ENCODE data around the gene MTMR11.

Gene MTMR11

DNA sequence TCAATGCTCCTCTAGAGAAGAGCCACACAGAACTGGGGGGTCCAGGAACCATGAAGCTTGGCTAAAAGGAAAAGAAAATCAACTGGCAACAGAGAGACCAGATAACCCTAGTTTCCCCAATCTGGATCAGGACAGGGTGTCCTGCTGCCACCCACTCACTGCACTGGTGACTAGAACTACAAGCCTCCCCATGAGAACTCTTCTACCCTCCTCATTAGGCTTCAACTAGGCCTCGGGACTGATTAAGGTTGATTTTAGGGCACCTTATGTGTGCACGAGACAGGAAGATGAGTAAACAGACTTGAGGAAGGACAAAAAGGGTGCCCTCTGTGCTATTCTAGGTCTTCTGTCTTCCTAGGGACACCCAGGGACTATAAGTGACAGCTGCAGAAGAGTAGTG, 6.8 kb downstream of the MTMR11 start:
- no peak overlapping the region for H3K4me3 Mint-ChIP-seq
- H3K9me3 Mint-ChIP-seq = no peaks in the 10 kb centered on the region
- peak overlapping the region in 1 of 2 donors; percentile 95 for H3K27ac Mint-ChIP-seq
- peaks cover 29% of the 10 kb centered on the region for H3K36me3 Mint-ChIP-seq (ENCODE audit: insufficient read depth)
- peaks cover 25 to 30% of the 10 kb centered on the region in 2 donors for H3K4me1 Mint-ChIP-seq (ENCODE audit: low read depth in 2 of 2)
- DNase-seq (no peak), ATAC-seq (replicated peaks) (no peak)
- peaks cover 13 to 38% of the 10 kb centered on the region in 2 donors for H3K27me3 Mint-ChIP-seq

DNA sequence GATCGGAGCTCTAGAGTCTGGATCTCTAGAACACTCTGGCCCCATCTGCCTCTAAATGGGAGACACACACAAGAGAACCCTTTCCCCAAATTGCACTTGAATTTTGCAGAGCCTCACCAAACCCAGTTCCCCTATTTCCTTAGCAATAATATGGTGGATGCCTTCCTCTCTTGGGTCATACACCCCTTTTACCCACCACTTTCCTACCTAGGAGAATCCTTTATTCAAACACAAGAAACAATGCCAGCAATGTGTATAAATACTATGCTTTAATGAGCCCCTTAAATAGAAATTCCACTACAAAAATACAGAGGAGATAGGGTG, 8.3 kb downstream of the MTMR11 start:
- Mint-ChIP-seq H3K27me3 (peaks cover 13 to 28% of the 10 kb centered on the region in 2 donors), H3K4me1 (ENCODE audit: low read depth in 2 of 2) (peaks cover 34 to 39% of the 10 kb centered on the region in 2 donors), H3K36me3 (ENCODE audit: insufficient read depth) (peaks cover 43% of the 10 kb centered on the region)

DNA sequence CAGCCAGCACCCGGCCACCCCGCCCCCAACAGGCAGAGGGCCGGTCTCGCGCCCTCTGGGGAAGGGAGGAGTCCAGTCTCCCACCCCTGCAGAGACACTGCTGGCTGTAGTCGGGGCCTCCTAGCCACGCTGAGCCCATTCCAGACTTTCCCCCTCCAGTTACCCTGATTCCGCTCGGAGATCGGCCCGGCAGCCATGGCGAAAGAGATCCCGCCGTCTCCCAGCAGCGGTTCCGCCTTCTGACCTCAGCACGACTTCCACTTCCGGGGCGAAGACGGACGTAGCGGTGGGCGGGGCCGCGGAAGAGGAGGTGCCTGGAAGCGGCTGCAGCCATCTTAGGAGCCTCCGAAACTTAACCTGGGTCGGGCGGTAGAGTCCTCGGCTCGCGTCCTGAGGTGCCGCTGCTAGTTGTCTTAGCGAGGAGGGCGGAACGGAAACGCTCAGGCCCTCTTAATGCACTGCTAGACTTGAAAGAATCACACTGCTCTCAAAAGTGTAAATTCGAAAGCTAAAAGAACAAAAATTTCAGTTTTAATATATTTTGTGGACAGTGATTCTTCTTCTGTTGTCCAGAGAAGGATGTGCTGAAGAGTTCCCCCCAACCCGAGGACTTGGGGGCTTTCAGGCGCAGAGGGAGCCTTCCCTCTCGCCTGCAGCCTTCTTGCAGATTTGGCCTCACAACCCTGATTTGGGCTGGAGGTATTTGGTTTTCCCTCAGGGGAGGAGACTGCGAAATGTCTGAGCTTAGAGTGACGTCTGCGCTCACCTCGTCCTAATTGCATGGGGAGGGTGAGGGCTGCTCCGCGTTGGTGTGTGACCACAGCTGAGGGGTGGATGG, 8.9 kb downstream of the MTMR11 start, which contains the start of gene SF3B4:
Gene SF3B4, minus strand, starts transcription at position 241 of the 838 bp plus-strand sequence. Its CDS starts 44 bp downstream, at position 197.
- peaks cover 13 to 23% of the 10 kb centered on the region in 2 donors for H3K27me3 Mint-ChIP-seq
- peak; percentile 93 for ATAC-seq (replicated peaks)
- H3K27ac Mint-ChIP-seq = peak within 1 kb of the TSS; percentile 95 to 99

More for the DNA sequence above, 8.3 kb downstream of the MTMR11 start:
- DNase-seq (no peak), ATAC-seq (replicated peaks) (no peak)
- Mint-ChIP-seq H3K4me3 (peak overlapping the region; percentile 89 to 95), H3K27ac (peak overlapping the region; percentile 95 to 99), H3K9me3 (no peaks in the 10 kb centered on the region)

DNA sequence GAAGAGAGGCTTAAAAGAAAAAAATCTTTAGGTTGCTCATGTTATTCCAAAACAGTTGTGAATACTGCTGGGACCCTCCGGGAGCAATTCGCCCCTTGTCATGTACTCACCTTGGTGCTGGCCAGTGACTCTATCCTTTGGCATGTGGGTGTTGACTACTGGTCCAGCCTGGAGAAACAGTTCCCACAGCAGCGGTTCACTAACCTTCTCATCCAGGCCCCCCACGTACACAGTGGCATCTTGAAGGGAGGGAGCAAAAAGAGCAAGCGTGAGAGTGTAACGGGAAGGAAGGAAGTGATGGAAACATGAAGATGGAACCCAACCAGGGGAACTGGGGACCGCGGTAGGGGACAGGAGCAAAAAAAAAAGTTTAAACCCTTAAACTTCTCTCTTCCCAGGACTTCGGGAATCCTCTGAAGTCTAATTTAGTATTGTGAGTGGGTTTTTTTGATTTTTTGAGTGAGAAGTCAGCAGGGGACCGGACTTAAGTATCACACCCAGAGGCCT, 9.6 kb downstream of the MTMR11 start:
- Mint-ChIP-seq H3K9me3 (no peaks in the 10 kb centered on the region), H3K27ac (peak overlapping the region; percentile 95 to 99), H3K27me3 (peaks cover 13 to 20% of the 10 kb centered on the region in 2 donors), H3K4me1 (ENCODE audit: low read depth in 2 of 2) (peaks cover 37 to 39% of the 10 kb centered on the region in 2 donors), H3K4me3 (peak overlapping the region; percentile 89 to 95), H3K36me3 (ENCODE audit: insufficient read depth) (peaks cover 56% of the 10 kb centered on the region)
- ATAC-seq (replicated peaks) = no peak
- no peak for DNase-seq

More for the DNA sequence above, 8.9 kb downstream of the MTMR11 start, which contains the start of gene SF3B4:
- H3K9me3 Mint-ChIP-seq = no peaks in the 10 kb centered on the region
- H3K4me1 Mint-ChIP-seq (ENCODE audit: low read depth in 2 of 2) = peaks cover 37 to 39% of the 10 kb centered on the region in 2 donors
- DNase-seq = peak; percentile 94 to 95 (median 95)
- peak within 1 kb of the TSS; percentile 89 to 95 for H3K4me3 Mint-ChIP-seq
- H3K36me3 Mint-ChIP-seq (ENCODE audit: insufficient read depth) = peaks cover 49% of the 10 kb centered on the region

DNA sequence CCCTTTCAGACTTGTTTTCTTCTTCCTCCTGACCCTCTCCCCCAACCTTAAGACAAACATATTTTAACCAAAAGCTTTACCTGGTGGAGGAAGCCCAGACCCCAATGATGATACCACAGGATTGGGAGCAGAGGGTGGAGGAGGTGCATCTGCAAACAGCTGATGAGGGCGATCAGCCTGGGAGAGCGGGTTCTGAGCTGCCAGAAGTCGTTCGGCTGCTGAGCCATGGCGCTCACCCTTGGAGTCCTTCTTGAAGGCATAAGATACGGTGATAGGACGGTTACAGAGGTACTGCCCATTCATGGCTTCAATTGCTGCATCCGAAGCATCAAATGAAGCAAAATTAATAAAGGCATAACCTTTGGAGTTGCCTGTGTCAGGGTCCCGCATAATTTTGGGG, 10.4 kb downstream of the MTMR11 start:
- Mint-ChIP-seq H3K4me3 (peak overlapping the region; percentile 89 to 95), H3K9me3 (no peaks in the 10 kb centered on the region), H3K36me3 (ENCODE audit: insufficient read depth) (peaks cover 57% of the 10 kb centered on the region), H3K4me1 (ENCODE audit: low read depth in 2 of 2) (peaks cover 37 to 39% of the 10 kb centered on the region in 2 donors), H3K27ac (peak overlapping the region in 1 of 2 donors; percentile 7), H3K27me3 (peaks cover 5 to 11% of the 10 kb centered on the region in 2 donors)
- DNase-seq (no peak), ATAC-seq (replicated peaks) (no peak)

DNA sequence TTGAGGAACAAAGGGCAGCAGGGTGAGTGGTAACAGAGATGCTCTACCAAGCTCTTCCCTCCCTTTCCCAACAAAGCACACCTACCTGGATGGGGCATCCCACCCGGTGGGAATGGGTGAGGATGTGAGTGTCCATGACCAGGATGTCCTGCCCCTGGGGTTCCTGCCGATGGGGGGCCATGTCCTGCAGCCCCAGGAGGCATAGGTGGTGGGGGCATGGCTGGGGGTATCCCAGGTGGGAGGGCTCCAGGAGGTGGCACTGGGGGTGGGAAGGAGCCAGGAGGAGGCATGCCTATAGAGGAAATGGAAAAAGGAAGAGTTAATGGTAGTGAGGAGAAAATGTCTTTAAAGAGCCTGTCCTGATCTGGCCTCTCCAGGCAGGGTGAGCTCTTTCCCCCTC, 10.9 kb downstream of the MTMR11 start:
- DNase-seq (no peak), ATAC-seq (replicated peaks) (no peak)
- Mint-ChIP-seq H3K4me1 (ENCODE audit: low read depth in 2 of 2) (peaks cover 36 to 39% of the 10 kb centered on the region in 2 donors), H3K4me3 (peak overlapping the region; percentile 89 to 95), H3K27ac (peak overlapping the region; percentile 7 to 19), H3K36me3 (ENCODE audit: insufficient read depth) (peaks cover 57% of the 10 kb centered on the region), H3K27me3 (peaks cover 4 to 6% of the 10 kb centered on the region in 2 donors), H3K9me3 (no peaks in the 10 kb centered on the region)

DNA sequence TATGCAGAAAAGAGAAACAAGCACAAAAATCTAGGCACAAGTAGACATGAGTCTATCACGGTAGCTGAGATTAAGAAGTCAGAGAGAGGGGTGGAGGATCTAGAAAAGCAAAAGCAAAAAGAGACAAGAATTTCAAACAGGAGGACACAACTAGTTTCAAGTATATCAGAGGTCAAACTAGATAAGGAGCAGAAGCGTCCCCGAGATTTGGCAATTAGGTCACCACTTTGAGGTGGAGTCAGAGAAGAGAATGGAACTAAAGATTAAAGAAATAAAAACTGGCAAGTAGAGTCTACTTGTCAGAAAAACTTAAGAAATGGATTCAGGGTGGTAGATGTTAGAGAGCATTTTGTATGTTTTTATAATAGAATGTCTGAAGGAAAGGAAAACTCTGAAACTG, 11.3 kb downstream of the MTMR11 start:
- ATAC-seq (replicated peaks) = no peak
- Mint-ChIP-seq H3K27me3 (peaks cover 0 to 2% of the 10 kb centered on the region in 2 donors), H3K36me3 (ENCODE audit: insufficient read depth) (peaks cover 57% of the 10 kb centered on the region), H3K27ac (peak overlapping the region; percentile 7 to 19), H3K4me3 (peak overlapping the region; percentile 89 to 95), H3K4me1 (ENCODE audit: low read depth in 2 of 2) (peaks cover 33 to 39% of the 10 kb centered on the region in 2 donors), H3K9me3 (no peaks in the 10 kb centered on the region)
- no peak for DNase-seq

DNA sequence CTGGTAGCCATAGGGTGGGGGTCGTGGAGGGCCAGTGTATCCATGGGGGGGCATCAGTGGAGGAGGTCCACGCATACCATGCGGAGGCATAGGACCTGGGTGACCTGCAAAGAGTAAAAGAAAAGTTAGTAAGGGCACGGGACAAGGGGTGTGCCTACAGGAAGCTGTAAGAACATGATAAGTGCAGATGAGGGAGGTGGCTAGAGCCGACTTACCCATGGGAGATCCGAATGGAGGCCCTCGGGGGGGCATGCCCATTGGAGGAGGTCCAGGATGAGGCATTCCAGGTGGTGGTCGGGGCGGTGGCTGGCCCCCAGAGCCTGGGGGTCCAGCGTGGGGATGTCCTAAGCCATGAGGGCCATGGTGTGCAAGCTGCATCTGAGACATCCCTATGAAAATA, 13.1 kb downstream of the MTMR11 start:
- peaks cover 0 to 2% of the 10 kb centered on the region in 2 donors for H3K27me3 Mint-ChIP-seq
- DNase-seq (no peak), ATAC-seq (replicated peaks) (no peak)
- peaks cover 31 to 37% of the 10 kb centered on the region in 2 donors for H3K4me1 Mint-ChIP-seq (ENCODE audit: low read depth in 2 of 2)
- H3K4me3 Mint-ChIP-seq = no peak overlapping the region
- peak overlapping the region; percentile 44 to 89 for H3K27ac Mint-ChIP-seq
- H3K36me3 Mint-ChIP-seq (ENCODE audit: insufficient read depth) = peaks cover 57% of the 10 kb centered on the region
- H3K9me3 Mint-ChIP-seq = no peaks in the 10 kb centered on the region

DNA sequence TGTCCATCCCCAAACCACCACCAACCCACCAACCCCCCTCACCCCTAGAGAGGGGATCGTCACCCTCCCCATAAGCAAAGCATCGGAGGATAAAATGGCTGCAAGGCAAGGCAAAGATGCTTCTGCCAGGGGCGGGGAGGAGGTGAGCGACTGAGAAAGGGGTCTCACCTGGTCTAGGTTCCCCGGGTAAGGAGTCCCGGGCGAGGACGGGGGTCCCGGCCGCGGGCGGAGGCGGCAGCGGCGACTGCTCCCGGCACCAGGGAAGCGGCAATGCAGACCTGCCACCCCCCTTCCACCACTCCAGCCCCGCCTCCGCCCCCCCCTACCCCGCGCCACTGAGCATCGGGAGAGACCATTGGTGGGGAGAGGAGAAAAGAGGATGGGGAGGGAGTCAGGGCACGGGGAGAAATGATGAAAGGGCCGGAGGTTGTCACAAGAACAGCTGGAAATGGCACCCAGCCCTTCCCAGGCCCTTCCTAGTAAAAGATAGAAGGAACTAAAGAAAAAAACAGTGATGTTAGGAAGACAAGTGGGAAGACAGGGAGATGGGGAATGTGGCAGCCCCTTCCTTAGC, 19.0 kb downstream of the MTMR11 start, which contains the start of gene SV2A:
Gene SV2A, minus strand, starts transcription at position 274 of the 574 bp plus-strand sequence. CDS start 4,004 bp downstream, outside the sequence.
- H3K27me3 Mint-ChIP-seq = peaks cover 0 to 19% of the 10 kb centered on the region in 2 donors
- H3K36me3 Mint-ChIP-seq (ENCODE audit: insufficient read depth) = peaks cover 7% of the 10 kb centered on the region
- peak within 1 kb of the TSS; percentile 65 to 75 for H3K27ac Mint-ChIP-seq
- DNase-seq = no peak
- H3K4me1 Mint-ChIP-seq (ENCODE audit: low read depth in 2 of 2) = peaks cover 17% of the 10 kb centered on the region in 2 donors
- peak; percentile 75 for ATAC-seq (replicated peaks)
- no peaks in the 10 kb centered on the region for H3K9me3 Mint-ChIP-seq
- peak within 1 kb of the TSS; percentile 79 to 83 for H3K4me3 Mint-ChIP-seq

DNA sequence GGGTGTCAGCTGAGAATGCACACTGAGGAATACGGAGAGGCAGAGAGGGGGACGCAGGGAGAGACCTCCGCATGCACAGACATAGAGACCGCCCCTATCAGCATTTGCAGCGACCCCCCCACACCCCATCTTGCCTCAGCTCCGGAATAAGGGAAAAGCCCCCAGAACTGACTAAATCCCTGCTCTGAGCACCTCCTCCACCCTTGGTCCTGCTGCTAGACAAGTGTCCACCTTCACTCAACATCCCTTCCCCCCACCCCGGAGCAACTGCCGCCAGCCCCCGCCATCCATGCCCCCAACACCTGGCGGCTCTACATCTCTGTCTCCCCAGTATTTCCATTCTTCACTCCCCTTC, 19.8 kb downstream of the MTMR11 start:
- ATAC-seq (replicated peaks) (peak; percentile 8), DNase-seq (no peak)
- Mint-ChIP-seq H3K9me3 (no peaks in the 10 kb centered on the region), H3K36me3 (ENCODE audit: insufficient read depth) (no peaks in the 10 kb centered on the region), H3K27me3 (peaks cover 0 to 19% of the 10 kb centered on the region in 2 donors), H3K27ac (peak overlapping the region in 1 of 2 donors; percentile 75), H3K4me1 (ENCODE audit: low read depth in 2 of 2) (peaks cover 17% of the 10 kb centered on the region in 2 donors), H3K4me3 (peak overlapping the region; percentile 79 to 83)

DNA sequence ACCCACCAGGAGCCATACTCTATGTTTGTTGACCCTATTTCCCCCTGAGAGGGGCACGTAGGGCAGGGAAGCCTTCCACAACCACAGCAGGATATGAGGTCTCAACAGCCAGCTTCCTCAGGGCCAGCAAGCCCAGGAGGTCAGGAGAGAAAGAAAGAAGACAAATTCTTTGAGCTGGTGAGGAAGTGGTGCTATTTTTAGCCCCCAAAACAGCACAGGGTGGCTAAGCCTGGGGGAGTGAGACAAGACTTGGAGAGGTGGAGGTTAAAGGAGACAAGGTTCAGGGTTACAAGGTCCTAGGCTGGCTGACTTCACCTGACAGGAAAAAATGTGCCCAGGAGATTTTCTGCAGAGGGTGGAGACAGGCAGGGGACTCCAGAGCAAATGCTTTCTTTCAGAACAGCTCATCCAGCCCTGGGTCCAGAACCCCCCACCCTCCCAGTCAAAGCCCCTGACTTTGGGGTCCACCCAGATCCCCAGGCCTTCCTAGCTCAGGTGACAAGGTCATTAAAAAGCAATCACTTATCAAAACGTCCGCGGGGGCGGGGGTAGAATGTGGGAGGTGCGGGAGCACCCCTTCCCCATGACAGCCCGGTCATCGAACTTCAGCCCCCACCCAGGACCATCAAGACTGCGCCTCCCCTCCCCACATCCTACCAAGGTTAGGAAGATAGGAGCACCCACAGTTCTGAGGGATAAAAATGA, 20.3 kb downstream of the MTMR11 start:
- Mint-ChIP-seq H3K27me3 (peaks cover 0 to 19% of the 10 kb centered on the region in 2 donors), H3K27ac (peak overlapping the region; percentile 75 to 82), H3K4me1 (ENCODE audit: low read depth in 2 of 2) (peaks cover 17 to 18% of the 10 kb centered on the region in 2 donors), H3K9me3 (no peaks in the 10 kb centered on the region), H3K4me3 (peak overlapping the region; percentile 79 to 83), H3K36me3 (ENCODE audit: insufficient read depth) (no peaks in the 10 kb centered on the region)
- ATAC-seq (replicated peaks) (no peak), DNase-seq (no peak)

DNA sequence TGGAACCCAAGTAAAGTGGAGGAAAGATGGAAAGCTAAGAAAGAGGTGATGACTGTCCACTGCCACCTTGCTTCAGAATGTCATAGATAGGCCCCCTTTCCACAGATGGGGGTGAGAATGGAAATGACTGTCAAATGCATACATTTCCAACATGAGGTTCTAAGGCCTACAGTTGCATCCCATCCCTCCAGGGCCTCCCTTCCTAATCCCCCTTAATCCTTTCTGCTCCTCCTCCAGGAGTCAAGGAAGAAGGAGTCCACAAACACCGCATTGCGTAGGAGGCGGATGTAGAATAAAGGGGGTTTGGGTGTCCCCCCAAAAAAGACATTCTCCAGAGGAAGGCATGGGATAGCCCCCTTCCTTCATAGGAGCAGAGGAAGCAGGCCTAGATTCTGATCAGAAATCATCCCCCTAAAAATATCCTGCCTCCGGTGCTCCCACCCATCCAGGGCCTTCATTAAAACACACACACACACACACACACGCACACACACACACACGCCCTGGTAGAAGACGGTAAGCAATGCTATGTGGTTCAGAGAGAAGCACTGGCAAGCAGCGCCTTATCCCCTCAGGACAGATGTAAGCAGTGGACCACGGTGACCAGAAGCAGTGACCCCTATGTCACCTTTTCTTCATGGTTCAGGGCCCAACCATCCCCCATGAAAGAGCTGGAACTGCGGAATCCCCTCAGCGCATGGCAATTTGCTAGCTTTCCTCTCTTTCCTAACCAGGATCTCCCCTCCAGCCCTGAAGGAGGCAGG, 21.1 kb downstream of the MTMR11 start:
- peaks cover 17 to 20% of the 10 kb centered on the region in 2 donors for H3K4me1 Mint-ChIP-seq (ENCODE audit: low read depth in 2 of 2)
- ATAC-seq (replicated peaks) = no peak
- no peaks in the 10 kb centered on the region for H3K9me3 Mint-ChIP-seq
- no peaks in the 10 kb centered on the region for H3K36me3 Mint-ChIP-seq (ENCODE audit: insufficient read depth)
- peak overlapping the region; percentile 75 to 82 for H3K27ac Mint-ChIP-seq
- H3K4me3 Mint-ChIP-seq = peak overlapping the region; percentile 79 to 83
- peaks cover 0 to 19% of the 10 kb centered on the region in 2 donors for H3K27me3 Mint-ChIP-seq
- no peak for DNase-seq
